GM19328 (cell line): ENCODE results near the gene FAM114A2.
"Not testable (repeated sequence)": the region's sequence is repeated elsewhere in the genome, so short reads cannot be mapped to it uniquely, and the experiment has no call there.

ENCODE experiments used
- ATAC-seq: cut with Tn5 transposase; IDR thresholded peaks from one replicate; pipeline ENCODE4 v1.9.1; 2021; ENCODE audit warnings: mild to moderate bottlenecking, moderate library complexity; ENCODE audit not compliant: unreplicated experiment

Gene FAM114A2

GRCh38 chr5:154049636-154050035 lies 10.9 kb upstream of the FAM114A2 start:
- no peak for ATAC-seq

GRCh38 chr5:154047324-154047723 lies 8.6 kb upstream of the FAM114A2 start:
- ATAC-seq, result no peak

- ATAC-seq, result no peak
These were observed 7.8 kb upstream of the FAM114A2 start for GRCh38 chr5:154046486-154046885.

- no peak for ATAC-seq
These were observed 5.9 kb upstream of the FAM114A2 start for GRCh38 chr5:154044581-154044980.

- ATAC-seq, result no peak
These were observed 5.4 kb upstream of the FAM114A2 start for GRCh38 chr5:154044099-154044498.

GRCh38 chr5:154042766-154043165 lies 4.1 kb upstream of the FAM114A2 start:
- ATAC-seq, result no peak

GRCh38 chr5:154039458-154039829 lies 734 bp upstream of the FAM114A2 start:
- no peak for ATAC-seq

- peak; percentile 40 for ATAC-seq
These were observed 426 bp downstream of the FAM114A2 start for GRCh38 chr5:154038261-154038706.

- ATAC-seq, result no peak
These were observed 3.8 kb downstream of the FAM114A2 start for GRCh38 chr5:154034944-154035343.

GRCh38 chr5:154031937-154032489 lies 6.7 kb downstream of the FAM114A2 start:
- ATAC-seq, result no peak

- no peak for ATAC-seq
These were observed 12.8 kb downstream of the FAM114A2 start for GRCh38 chr5:154025951-154026350.

- ATAC-seq, result not testable (repeated sequence)
These were observed 19.8 kb downstream of the FAM114A2 start for GRCh38 chr5:154018919-154019318.

- ATAC-seq, result no peak
These were observed 23.5 kb downstream of the FAM114A2 start for GRCh38 chr5:154015071-154015693.

GRCh38 chr5:154010660-154011059 lies 28.1 kb downstream of the FAM114A2 start:
- no peak for ATAC-seq

- no peak for ATAC-seq
These were observed 33.1 kb downstream of the FAM114A2 start for GRCh38 chr5:154005648-154006047.

GRCh38 chr5:154002511-154003020 lies 36.1 kb downstream of the FAM114A2 start:
- no peak for ATAC-seq

GRCh38 chr5:154002093-154002492 lies 36.6 kb downstream of the FAM114A2 start:
- no peak for ATAC-seq

GRCh38 chr5:154000703-154001102 lies 38.0 kb downstream of the FAM114A2 start:
- ATAC-seq, result no peak

GRCh38 chr5:153999995-154000394 lies 38.7 kb downstream of the FAM114A2 start:
- no peak for ATAC-seq

GRCh38 chr5:153998768-153999167 lies 39.9 kb downstream of the FAM114A2 start:
- ATAC-seq, result no peak

GRCh38 chr5:153998010-153998409 lies 40.7 kb downstream of the FAM114A2 start:
- no peak for ATAC-seq

- no peak for ATAC-seq
These were observed 47.5 kb downstream of the FAM114A2 start for GRCh38 chr5:153991168-153991567.

- no peak for ATAC-seq
These were observed 50.2 kb downstream of the FAM114A2 start for GRCh38 chr5:153988510-153988909.
